ENCODE measurements around the gene SBNO1.
"Not testable (repeated sequence)": the region's sequence is repeated elsewhere in the genome, so short reads cannot be mapped to it uniquely, and the experiment has no call there.

The SBNO1 gene

DNA sequence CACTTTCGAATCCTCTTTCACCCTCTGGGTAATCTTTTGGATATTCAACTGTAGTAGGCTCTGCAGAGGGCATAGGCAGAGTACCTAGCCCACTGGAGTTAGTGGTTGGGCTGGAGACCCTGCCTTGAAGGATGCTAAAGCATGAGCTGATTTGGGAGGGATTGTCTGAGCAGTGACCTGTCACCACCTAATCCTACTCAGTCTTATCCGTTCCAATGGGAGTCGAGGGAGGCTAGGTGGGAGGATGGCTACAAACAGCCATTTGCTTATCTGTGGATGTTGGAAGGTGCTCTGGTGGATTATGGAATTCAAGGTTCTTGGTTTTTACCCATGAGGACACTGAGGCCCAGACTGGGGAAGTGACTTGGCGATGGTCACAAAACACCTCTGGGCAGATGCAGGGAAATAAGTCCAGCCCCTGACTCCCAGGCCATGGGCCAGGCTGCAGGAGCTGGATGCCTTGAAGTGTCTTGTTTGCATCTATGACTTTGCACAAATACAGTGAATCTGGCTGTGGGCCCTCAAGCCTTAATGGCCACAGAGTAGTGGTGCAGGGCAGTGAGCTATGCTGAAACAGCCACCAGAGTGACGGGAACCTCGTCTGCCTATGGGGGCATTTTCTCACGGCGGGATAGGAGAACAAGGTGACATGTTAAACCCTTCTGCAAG is 23.0 kb upstream of the SBNO1 start:
- no peak for DNase-seq (ENCODE audit: low read depth)
- H3K4me3 ChIP-seq (ENCODE audit: low read depth, low read length) = no peak overlapping the region
- no peak for TF ChIP-seq CTCF (conservative IDR thresholded peaks at IDR 0.05; ENCODE audit: low read depth, low read length)

DNA sequence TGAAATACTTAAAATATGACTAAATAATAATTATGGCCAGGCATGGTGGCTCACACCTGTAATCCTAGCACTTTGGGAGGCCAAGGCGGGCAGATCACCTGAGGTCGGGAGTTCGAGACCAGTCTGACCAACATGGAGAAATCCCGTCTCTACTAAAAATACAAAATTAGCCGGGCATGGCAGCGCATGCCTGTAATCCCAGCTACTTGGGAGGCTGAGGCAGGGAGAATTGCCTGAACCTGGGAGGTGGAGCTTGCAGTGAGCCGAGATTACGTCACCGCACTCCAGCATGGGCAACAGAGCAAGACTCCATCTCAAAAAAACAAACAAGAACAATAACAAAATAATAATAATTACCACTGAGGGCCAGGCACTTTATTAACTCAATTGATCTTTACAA is 20.9 kb upstream of the SBNO1 start:
- not testable (repeated sequence) for DNase-seq (ENCODE audit: low read depth); H3K4me3 ChIP-seq (ENCODE audit: low read depth, low read length)

DNA sequence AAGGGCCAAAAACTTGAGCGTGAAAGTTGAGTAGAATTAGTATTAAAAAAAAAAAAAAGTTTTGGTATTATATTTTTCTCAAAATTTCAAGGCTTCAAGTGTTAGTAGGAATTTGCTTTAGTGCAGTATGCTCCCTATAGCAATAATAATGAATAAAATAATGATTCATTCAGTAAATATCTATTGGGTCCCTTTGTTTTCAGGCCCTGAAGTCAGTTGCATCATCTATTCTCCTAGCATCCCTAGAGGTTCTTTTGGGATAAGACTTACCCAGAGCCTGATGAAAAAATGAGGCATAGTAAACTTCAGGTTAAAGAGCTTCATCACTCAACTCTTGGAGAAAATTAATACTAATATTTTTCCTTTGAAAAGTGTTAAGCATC is 20.3 kb upstream of the SBNO1 start:
- DNase-seq (ENCODE audit: low read depth) = peak; percentile 45
- no peak for TF ChIP-seq CTCF (conservative IDR thresholded peaks at IDR 0.05; ENCODE audit: low read depth, low read length)
- H3K4me3 ChIP-seq (ENCODE audit: low read depth, low read length) = peak overlapping the region; percentile 80

GRCh38 chr12:123384318-123384993 is 19.8 kb upstream of the SBNO1 start:
- no peak for TF ChIP-seq CTCF (conservative IDR thresholded peaks at IDR 0.05; ENCODE audit: low read depth, low read length)
- peak overlapping the region; percentile 80 for H3K4me3 ChIP-seq (ENCODE audit: low read depth, low read length)
- peak; percentile 8 for DNase-seq (ENCODE audit: low read depth)

DNA sequence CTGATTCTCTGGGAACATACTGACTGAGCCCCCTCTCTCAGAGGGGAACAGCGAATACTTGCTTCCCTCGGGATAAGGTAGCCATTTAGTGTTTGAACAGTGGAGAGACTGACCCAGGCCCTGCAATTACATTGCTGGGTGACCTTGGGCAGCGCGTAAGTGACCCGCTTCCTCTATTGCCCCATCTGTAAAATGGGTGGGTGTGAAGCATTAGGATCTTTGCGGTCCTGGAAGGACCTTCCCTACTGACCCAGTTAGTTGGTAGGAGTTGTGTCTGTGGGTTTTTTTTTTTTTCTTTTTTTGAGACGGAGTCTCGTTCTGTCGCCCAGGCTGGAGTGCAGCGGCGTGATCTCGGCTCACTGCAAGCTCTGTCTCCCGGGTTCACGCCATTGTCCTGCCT is 18.0 kb upstream of the SBNO1 start:
- no peak for DNase-seq (ENCODE audit: low read depth)
- no peak for TF ChIP-seq CTCF (conservative IDR thresholded peaks at IDR 0.05; ENCODE audit: low read depth, low read length)
- H3K4me3 ChIP-seq (ENCODE audit: low read depth, low read length) = no peak overlapping the region

- TF ChIP-seq CTCF (conservative IDR thresholded peaks at IDR 0.05; ENCODE audit: low read depth, low read length) = no peak
- no peak for DNase-seq (ENCODE audit: low read depth)
- H3K4me3 ChIP-seq (ENCODE audit: low read depth, low read length) = no peak overlapping the region
These were observed 14.7 kb upstream of the SBNO1 start for GRCh38 chr12:123379391-123379790.

DNA sequence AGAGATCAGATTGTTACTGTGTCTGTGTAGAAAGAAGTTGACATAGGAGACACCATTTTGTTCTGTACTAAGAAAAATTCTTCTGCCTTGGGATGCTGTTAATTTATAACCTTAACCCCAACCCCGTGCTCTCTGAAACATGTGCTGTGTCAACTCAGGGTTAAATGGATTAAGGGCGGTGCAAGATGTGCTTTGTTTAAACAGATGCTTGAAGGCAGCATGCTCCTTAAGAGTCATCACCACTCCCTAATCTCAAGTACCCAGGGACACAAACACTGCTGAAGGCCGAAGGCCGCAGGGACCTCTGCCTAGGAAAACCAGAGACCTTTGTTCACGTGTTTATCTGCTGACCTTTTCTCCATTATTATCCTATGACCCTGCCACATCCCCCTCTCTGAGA is 7.8 kb upstream of the SBNO1 start:
- DNase-seq (ENCODE audit: low read depth); H3K4me3 ChIP-seq (ENCODE audit: low read depth, low read length): not testable (repeated sequence)

GRCh38 chr12:123371667-123372368 is 7.2 kb upstream of the SBNO1 start:
- DNase-seq (ENCODE audit: low read depth); H3K4me3 ChIP-seq (ENCODE audit: low read depth, low read length): not testable (repeated sequence)
